ENCODE measurements around the gene PLA2G6. TPM values are rescaled to one million over a fixed set of nuclear protein-coding genes. Genes with fewer than 3 reads are reported as not detected.

Gene PLA2G6
- total RNA-seq, 4 donors from 2014 or later = 12.9 to 24.2 (median 14.2) TPM

- Histone ChIP-seq H3K27ac (peak overlapping the region; percentile 92 to 100 (median 98)), H3K4me1 (peaks cover 12 to 42% (median 23%) of the 10 kb centered on the region in 3 donors), H3K9me3 (no peaks in the 10 kb centered on the region), H3K27me3 (no peaks in the 10 kb centered on the region), H3K36me3 (peaks cover 0 to 12% (median 0%) of the 10 kb centered on the region in 3 donors), H3K4me3 (peak overlapping the region in 1 of 4 donors; percentile 96)
- intact Hi-C loops (cut with DNase I) = no loop called here
- 71 to 72% methylated on average over 7 to 8 of the region's 15 CpGs for WGBS, 2 donors
- TF ChIP-seq, protein P1, sequence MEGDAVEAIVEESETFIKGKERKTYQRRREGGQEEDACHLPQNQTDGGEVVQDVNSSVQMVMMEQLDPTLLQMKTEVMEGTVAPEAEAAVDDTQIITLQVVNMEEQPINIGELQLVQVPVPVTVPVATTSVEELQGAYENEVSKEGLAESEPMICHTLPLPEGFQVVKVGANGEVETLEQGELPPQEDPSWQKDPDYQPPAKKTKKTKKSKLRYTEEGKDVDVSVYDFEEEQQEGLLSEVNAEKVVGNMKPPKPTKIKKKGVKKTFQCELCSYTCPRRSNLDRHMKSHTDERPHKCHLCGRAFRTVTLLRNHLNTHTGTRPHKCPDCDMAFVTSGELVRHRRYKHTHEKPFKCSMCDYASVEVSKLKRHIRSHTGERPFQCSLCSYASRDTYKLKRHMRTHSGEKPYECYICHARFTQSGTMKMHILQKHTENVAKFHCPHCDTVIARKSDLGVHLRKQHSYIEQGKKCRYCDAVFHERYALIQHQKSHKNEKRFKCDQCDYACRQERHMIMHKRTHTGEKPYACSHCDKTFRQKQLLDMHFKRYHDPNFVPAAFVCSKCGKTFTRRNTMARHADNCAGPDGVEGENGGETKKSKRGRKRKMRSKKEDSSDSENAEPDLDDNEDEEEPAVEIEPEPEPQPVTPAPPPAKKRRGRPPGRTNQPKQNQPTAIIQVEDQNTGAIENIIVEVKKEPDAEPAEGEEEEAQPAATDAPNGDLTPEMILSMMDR (IDR thresholded peaks at IDR 0.05) = no peak
- TF ChIP-seq POLR2A (IDR thresholded peaks at IDR 0.05) = no peak
- DNase-seq = no peak
Observed at GRCh38 chr22:38205261-38206128, 23.9 kb upstream of the PLA2G6 start.

GRCh38 chr22:38204784-38205183, 23.2 kb upstream of the PLA2G6 start:
- Histone ChIP-seq H3K4me3 (peak overlapping the region in 2 of 4 donors; percentile 10 to 96), H3K27ac (peak overlapping the region; percentile 92 to 100 (median 98)), H3K9me3 (no peaks in the 10 kb centered on the region), H3K36me3 (peaks cover 0 to 12% (median 0%) of the 10 kb centered on the region in 3 donors), H3K4me1 (peaks cover 12 to 42% (median 23%) of the 10 kb centered on the region in 3 donors), H3K27me3 (no peaks in the 10 kb centered on the region)
- intact Hi-C loops (cut with DNase I) = no loop called here
- TF ChIP-seq, protein P1 (IDR thresholded peaks at IDR 0.05) = no peak
- TF ChIP-seq POLR2A (IDR thresholded peaks at IDR 0.05) = no peak
- no peak for DNase-seq
- 63 to 72% methylated on average over 7 of the region's 7 CpGs for WGBS, 2 donors

GRCh38 chr22:38203855-38204514, 22.4 kb upstream of the PLA2G6 start:
- peak overlapping the region; percentile 92 to 100 (median 98) for H3K27ac ChIP-seq
- H3K9me3 ChIP-seq = no peaks in the 10 kb centered on the region
- peak overlapping the region in 3 of 4 donors; percentile 66 to 96 (median 96) for H3K4me3 ChIP-seq
- intact Hi-C loops (cut with DNase I) = no loop called here
- 89 to 93% methylated on average over 2 of the region's 3 CpGs for WGBS, 2 donors
- H3K27me3 ChIP-seq = no peaks in the 10 kb centered on the region
- no peak for DNase-seq
- H3K36me3 ChIP-seq = peaks cover 0 to 12% (median 0%) of the 10 kb centered on the region in 3 donors
- TF ChIP-seq, protein P1 (IDR thresholded peaks at IDR 0.05) = no peak
- no peak for TF ChIP-seq POLR2A (IDR thresholded peaks at IDR 0.05)
- peaks cover 12 to 42% (median 23%) of the 10 kb centered on the region in 3 donors for H3K4me1 ChIP-seq

DNA sequence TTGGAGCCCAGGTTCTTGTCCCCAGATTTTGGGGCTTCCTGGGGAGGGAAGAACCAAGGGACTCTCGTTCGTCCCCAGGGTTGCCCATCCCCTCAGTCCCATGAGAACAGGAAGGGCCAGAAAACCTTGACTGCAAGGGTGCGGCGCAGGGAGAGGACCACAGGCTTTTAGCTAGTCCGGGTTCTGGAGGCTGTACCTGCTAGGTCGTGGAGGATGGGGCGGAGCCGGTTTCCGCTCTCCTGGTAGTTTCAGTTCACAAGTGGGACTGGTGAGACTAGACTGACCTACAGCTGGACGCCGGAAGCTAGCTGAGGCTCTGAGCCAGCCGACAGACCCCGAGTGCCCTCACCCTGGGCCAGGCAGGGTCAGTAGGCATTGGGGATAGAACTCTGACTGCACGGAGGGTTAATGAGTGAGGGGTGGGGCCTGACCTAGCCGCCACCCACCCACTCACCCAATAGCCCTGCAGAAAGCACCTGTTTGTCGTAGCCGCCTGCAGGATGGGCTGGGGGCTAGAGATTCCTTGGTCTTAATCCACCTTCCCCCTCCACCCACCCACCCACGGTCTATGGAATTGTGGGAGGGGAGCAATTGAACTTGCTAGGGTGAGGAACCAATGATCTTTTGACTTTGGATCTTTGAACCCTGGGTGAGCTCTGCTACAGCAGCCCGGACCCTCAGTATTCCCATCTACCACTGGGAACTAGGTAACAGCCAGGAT, 21.6 kb upstream of the PLA2G6 start:
- WGBS, 2 donors = 0% methylated on average over 5 of the region's 19 CpGs; no CpG with 5 or more reads in 1 of the 2 donors
- Histone ChIP-seq H3K4me3 (peak overlapping the region; percentile 66 to 96 (median 83)), H3K9me3 (no peaks in the 10 kb centered on the region), H3K4me1 (peaks cover 12 to 42% (median 23%) of the 10 kb centered on the region in 3 donors), H3K27me3 (no peaks in the 10 kb centered on the region), H3K27ac (peak overlapping the region; percentile 92 to 100 (median 98)), H3K36me3 (peaks cover 0 to 6% (median 0%) of the 10 kb centered on the region in 3 donors)
- intact Hi-C loops (cut with DNase I) = no loop called here
- DNase-seq = no peak
- TF ChIP-seq POLR2A (IDR thresholded peaks at IDR 0.05) = peak in 2 of 4 donors; percentile 11 to 54
- TF ChIP-seq, protein P1 (IDR thresholded peaks at IDR 0.05) = no peak

Measured in esophagus squamous epithelium (tissue), 5 donors.